ENCODE results near the gene GMEB2.

Gene GMEB2

GRCh38 chr20:63547725-63548480 lies 79.0 kb downstream of the GMEB2 start, which contains the start of gene SRMS:
Gene SRMS, minus strand, starts transcription at chr20:63547749. Its CDS starts 286 bp downstream, at chr20:63547463.
- no peak for TF ChIP-seq MYC (IDR thresholded peaks at IDR 0.05; ENCODE audit: low read depth, low read length)
- TF ChIP-seq POLR2A (IDR thresholded peaks at IDR 0.05; ENCODE audit: extremely low read depth, insufficient read length) = no peak
- no peak for TF ChIP-seq CTCF (IDR thresholded peaks at IDR 0.05; ENCODE audit: low read depth, low read length)
- no peak within 1 kb of the TSS for H3K4me3 ChIP-seq (ENCODE audit: low read depth, low read length)
- DNase-seq (ENCODE audit: low read depth) = peak; percentile 42

GRCh38 chr20:63546956-63547724 lies 79.8 kb downstream of the GMEB2 start:
- TF ChIP-seq POLR2A (IDR thresholded peaks at IDR 0.05; ENCODE audit: extremely low read depth, insufficient read length) = no peak
- TF ChIP-seq MAX (IDR thresholded peaks at IDR 0.05; ENCODE audit: low read depth, low read length) = peak; percentile 26; the same call in 1 of the 2 replicates
- H3K4me3 ChIP-seq (ENCODE audit: low read depth, low read length) = no peak overlapping the region
- DNase-seq (ENCODE audit: low read depth) = no peak

GRCh38 chr20:63546256-63546955 lies 80.5 kb downstream of the GMEB2 start:
- TF ChIP-seq POLR2A (IDR thresholded peaks at IDR 0.05; ENCODE audit: extremely low read depth, insufficient read length) = no peak
- TF ChIP-seq MAX (IDR thresholded peaks at IDR 0.05; ENCODE audit: low read depth, low read length) = no peak
- TF ChIP-seq CTCF (IDR thresholded peaks at IDR 0.05; ENCODE audit: low read depth, low read length) = no peak
- TF ChIP-seq MYC (IDR thresholded peaks at IDR 0.05; ENCODE audit: low read depth, low read length) = no peak
- DNase-seq (ENCODE audit: low read depth) = no peak
- no peak overlapping the region for H3K4me3 ChIP-seq (ENCODE audit: low read depth, low read length)

GRCh38 chr20:63545814-63546213 lies 81.1 kb downstream of the GMEB2 start:
- no peak for DNase-seq (ENCODE audit: low read depth)
- H3K4me3 ChIP-seq (ENCODE audit: low read depth, low read length) = no peak overlapping the region
- TF ChIP-seq CTCF (IDR thresholded peaks at IDR 0.05; ENCODE audit: low read depth, low read length) = no peak
- no peak for TF ChIP-seq MYC (IDR thresholded peaks at IDR 0.05; ENCODE audit: low read depth, low read length)
- no peak for TF ChIP-seq MAX (IDR thresholded peaks at IDR 0.05; ENCODE audit: low read depth, low read length)
- TF ChIP-seq POLR2A (IDR thresholded peaks at IDR 0.05; ENCODE audit: extremely low read depth, insufficient read length) = no peak

- no peak for DNase-seq (ENCODE audit: low read depth)
- H3K4me3 ChIP-seq (ENCODE audit: low read depth, low read length) = no peak overlapping the region
- TF ChIP-seq POLR2A (IDR thresholded peaks at IDR 0.05; ENCODE audit: extremely low read depth, insufficient read length) (no peak), MAX (IDR thresholded peaks at IDR 0.05; ENCODE audit: low read depth, low read length) (no peak), CTCF (IDR thresholded peaks at IDR 0.05; ENCODE audit: low read depth, low read length) (no peak), MYC (IDR thresholded peaks at IDR 0.05; ENCODE audit: low read depth, low read length) (no peak)
Observed at GRCh38 chr20:63544958-63545516, 81.9 kb downstream of the GMEB2 start.
